Mucosa of descending colon (tissue), 3 donors: ENCODE data around the gene RCOR2. TPM values are rescaled to one million over a fixed set of nuclear protein-coding genes. Genes with fewer than 3 reads are reported as not detected.

Experiments
- ATAC-seq: fragments of 200-7000 bp; cut with Tn5 transposase; one replicate; pipeline ENCODE4 v1.9.1; 2020; ENCODE audit warnings: mild to moderate bottlenecking, moderate library complexity
- DNase-seq, 3 donors: peaks; one replicate each; pipeline ENCODE4 v3.0.0-alpha.2; 2020
- H3K36me3 ChIP-seq: fragments of 200-600 bp; one replicate; pipeline ENCODE4 v1.8.0; 2021; ENCODE audit warnings: low read depth, mild to moderate bottlenecking
- H3K4me1 ChIP-seq: fragments of 200-600 bp; one replicate; pipeline ENCODE4 v1.8.0; 2021; ENCODE audit warnings: low read depth, mild to moderate bottlenecking
- H3K4me3 ChIP-seq: fragments of 200-600 bp; one replicate; pipeline ENCODE4 v1.8.0; 2021; ENCODE audit warnings: mild to moderate bottlenecking
- H3K9me3 ChIP-seq: fragments of 200-600 bp; one replicate; pipeline ENCODE4 v1.8.0; 2021; ENCODE audit warnings: mild to moderate bottlenecking
- intact Hi-C, 2 donors: fragments of 100-400 bp; cut with DNase I in 1 of 2; cut with micrococcal nuclease in 1 of 2; formaldehyde crosslinking; loops; one replicate each; pipeline versions ENCODE4 v1.11.0 to v1.11.1; 2022; cut with DNase I, micrococcal nuclease
- total RNA-seq, 3 donors: library from RNA; stranded (reverse); fragmentation: NEBNext Ultra II Directional in 2 of 3; extraction: Animal tissue kit (Norgen Biotek cat#: 25700) in 2 of 3; gene quantifications; one replicate each; pipeline versions ENCODE4 v1.2.1 to v1.2.4, GENCODE V29; 2021 to 2023
- TF ChIP-seq, protein P1 (sequence below): fragments of 200-600 bp; IDR thresholded peaks from one replicate; pipeline ENCODE4 v1.8.0; 2022; ENCODE audit warnings: antibody characterized with exemption, mild to moderate bottlenecking
- donor health status: DM: no; HTN: no; CAD: no; lungs with moderate emphysema.
- donor health status: DM: no; HTN: no; CAD: no.
- donor health status: DM: no; HTN: yes; CAD: no.

The RCOR2 gene
- total RNA-seq, 3 donors from 2014 or later = 1.2 to 3.7 (median 1.6) TPM

GRCh38 chr11:63912678-63913077, 4.3 kb downstream of the RCOR2 start:
- TF ChIP-seq, protein P1, sequence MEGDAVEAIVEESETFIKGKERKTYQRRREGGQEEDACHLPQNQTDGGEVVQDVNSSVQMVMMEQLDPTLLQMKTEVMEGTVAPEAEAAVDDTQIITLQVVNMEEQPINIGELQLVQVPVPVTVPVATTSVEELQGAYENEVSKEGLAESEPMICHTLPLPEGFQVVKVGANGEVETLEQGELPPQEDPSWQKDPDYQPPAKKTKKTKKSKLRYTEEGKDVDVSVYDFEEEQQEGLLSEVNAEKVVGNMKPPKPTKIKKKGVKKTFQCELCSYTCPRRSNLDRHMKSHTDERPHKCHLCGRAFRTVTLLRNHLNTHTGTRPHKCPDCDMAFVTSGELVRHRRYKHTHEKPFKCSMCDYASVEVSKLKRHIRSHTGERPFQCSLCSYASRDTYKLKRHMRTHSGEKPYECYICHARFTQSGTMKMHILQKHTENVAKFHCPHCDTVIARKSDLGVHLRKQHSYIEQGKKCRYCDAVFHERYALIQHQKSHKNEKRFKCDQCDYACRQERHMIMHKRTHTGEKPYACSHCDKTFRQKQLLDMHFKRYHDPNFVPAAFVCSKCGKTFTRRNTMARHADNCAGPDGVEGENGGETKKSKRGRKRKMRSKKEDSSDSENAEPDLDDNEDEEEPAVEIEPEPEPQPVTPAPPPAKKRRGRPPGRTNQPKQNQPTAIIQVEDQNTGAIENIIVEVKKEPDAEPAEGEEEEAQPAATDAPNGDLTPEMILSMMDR = no peak
- Histone ChIP-seq H3K4me1 (peaks cover 17% of the 10 kb centered on the region), H3K9me3 (no peaks in the 10 kb centered on the region), H3K4me3 (no peak overlapping the region), H3K36me3 (peaks cover 4% of the 10 kb centered on the region)
- DNase-seq = no peak
- intact Hi-C loops = no loop called here
- ATAC-seq = no peak

DNA sequence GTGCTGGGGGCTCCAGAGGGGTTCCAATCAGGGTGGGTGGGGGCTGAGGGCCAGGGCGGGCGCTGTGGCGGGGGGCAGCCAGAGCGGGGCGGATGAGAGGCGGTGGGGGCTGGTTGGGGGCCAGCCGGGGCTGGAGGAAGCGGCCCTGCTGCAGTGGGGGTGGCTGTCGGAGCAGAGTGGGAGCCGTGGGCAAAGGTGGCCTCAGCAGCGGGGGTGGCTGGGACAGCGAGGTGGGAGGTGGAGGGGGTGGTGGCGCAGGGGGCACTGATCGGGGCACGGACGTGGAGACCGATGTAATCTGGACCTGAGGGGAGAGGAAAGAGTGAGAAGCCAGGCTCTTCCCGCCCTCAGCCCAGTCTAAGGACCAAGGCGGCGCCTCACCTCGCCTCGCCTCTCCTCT, 5.1 kb downstream of the RCOR2 start:
- TF ChIP-seq, protein P1 = no peak
- H3K4me1 ChIP-seq = peaks cover 10% of the 10 kb centered on the region
- H3K36me3 ChIP-seq = peaks cover 4% of the 10 kb centered on the region
- intact Hi-C loops = no loop called here
- no peak overlapping the region for H3K4me3 ChIP-seq
- no peak for ATAC-seq
- DNase-seq = no peak
- H3K9me3 ChIP-seq = no peaks in the 10 kb centered on the region

DNA sequence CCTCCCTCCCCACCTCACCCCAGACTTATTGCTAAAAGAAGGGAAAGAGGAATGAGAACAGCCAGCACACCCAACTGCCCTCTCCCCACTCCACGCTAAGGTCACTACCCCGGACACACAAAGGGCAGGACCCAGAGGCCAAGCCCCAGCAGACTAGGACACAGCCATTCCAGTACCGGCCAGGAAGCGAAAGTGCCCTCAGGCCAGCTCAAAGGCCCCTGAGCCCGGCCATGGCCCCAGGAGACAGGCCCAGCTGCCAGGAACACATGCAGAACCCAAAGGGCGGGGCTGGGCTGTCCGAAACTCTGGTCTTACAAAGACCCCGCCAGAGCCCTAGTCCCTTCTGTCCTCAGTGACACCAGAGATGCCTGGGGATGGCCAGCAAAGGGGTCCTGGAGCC, 5.5 kb downstream of the RCOR2 start:
- ATAC-seq = no peak
- Histone ChIP-seq H3K4me3 (no peak overlapping the region), H3K4me1 (peaks cover 9% of the 10 kb centered on the region), H3K9me3 (no peaks in the 10 kb centered on the region), H3K36me3 (peaks cover 4% of the 10 kb centered on the region)
- TF ChIP-seq, protein P1 = no peak
- no peak for DNase-seq
- intact Hi-C loops = no loop called here

DNA sequence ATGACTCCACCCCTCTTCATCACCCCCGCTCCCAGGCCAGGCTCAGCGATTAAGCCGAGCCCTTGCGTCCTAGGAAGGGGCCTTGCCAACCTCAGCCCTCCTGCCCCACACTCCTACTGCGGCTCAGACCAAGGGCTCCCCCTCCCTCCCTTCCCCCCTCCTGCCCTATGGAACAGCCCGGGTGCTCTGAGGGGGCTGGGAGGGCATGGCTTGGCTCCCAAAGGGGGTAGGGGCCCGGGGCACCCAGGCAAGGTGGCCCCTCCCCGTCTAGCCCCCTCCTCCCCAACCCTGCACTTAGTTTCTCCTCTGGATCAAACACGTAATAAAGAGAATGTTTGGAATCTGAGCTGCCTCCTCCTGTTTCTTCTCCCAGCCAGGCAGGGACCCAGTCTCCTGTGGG, 6.3 kb downstream of the RCOR2 start:
- Histone ChIP-seq H3K4me3 (no peak overlapping the region), H3K36me3 (peaks cover 4% of the 10 kb centered on the region), H3K4me1 (peaks cover 1% of the 10 kb centered on the region), H3K9me3 (no peaks in the 10 kb centered on the region)
- no peak for ATAC-seq
- intact Hi-C loops = no loop called here
- TF ChIP-seq, protein P1 = no peak
- no peak for DNase-seq

DNA sequence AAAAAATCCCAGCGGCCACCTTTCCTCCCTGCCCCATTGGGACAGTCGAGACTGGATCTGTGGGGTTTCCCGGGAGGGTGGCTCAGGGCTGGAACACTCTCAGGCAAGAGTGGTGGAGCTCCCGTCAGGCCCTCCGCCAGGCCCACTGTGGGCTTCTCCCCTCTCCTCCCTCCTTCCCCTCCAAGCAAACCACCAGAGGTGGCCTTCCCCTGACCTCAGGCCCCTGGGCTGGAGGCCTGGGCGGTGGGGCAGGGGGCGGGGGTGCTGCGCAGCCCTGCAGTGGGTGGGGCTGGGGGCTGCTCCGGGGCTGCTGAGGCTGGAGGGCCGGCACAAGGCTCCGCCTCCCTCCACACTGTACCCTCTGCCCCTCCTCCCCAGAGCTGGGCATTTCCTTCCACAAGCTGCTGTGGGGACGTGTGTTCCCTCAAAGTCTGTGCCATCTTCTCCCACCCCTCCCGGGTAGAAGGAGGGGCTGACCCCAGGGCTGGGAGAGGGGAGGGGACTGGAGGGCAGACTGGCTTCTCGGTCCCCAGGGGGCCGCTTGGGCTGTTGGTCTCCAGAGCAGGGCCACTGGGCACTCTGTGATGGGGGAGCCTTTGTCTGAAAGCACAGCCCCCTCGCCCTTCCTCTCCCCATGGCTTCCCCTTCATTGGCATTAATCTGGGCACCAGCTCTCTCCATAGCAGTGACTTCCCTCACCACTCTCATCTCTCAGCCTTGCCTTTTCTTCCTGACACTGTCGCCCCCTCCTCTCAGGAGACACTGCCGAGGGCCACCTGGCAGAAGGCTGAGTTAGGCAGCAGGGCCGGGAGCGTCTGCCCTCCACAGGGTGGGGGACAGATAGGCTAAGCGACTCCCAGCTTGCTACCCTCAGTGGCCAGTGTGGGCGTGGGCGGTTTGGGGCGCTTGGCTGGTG, 7.1 kb downstream of the RCOR2 start:
- TF ChIP-seq, protein P1 = no peak
- H3K36me3 ChIP-seq = peaks cover 4% of the 10 kb centered on the region
- intact Hi-C loops = no loop called here
- no peak for DNase-seq
- no peaks in the 10 kb centered on the region for H3K4me1 ChIP-seq
- no peaks in the 10 kb centered on the region for H3K9me3 ChIP-seq
- ATAC-seq = no peak
- H3K4me3 ChIP-seq = no peak overlapping the region
